DOHH2 (cell line): ENCODE data around the gene NR4A2.

Experiments
- H3F3A ChIP-seq: fragments of 200-600 bp; sonication (generic), shearing (Covaris generic); 2 replicates; pipeline ENCODE4 v1.6.0; 2016; ENCODE audit warnings: antibody characterized with exemption, mild to moderate bottlenecking; ENCODE audit not compliant: control insufficient read depth, insufficient read depth
- H3K27ac ChIP-seq: fragments of 200-600 bp; sonication (generic); 2 replicates; pipeline ENCODE4 v1.5.1; 2014; ENCODE audit warnings: low read depth, mild to moderate bottlenecking, low read length, moderate library complexity
- H3K27me3 ChIP-seq: fragments of 200-600 bp; sonication (generic); 2 replicates; pipeline ENCODE4 v1.6.1; 2014; ENCODE audit warnings: mild to moderate bottlenecking, low read length, mixed read lengths; ENCODE audit not compliant: control insufficient read depth
- H3K36me3 ChIP-seq: fragments of 200-600 bp; sonication (generic); 2 replicates; pipeline ENCODE4 v1.6.1; 2014; ENCODE audit warnings: mild to moderate bottlenecking, low read length, moderate library complexity, mixed read lengths; ENCODE audit not compliant: control insufficient read depth
- H3K4me1 ChIP-seq: fragments of 200-600 bp; sonication (generic); 2 replicates; pipeline ENCODE4 v1.6.1; 2014; ENCODE audit warnings: mild to moderate bottlenecking, low read length, mixed read lengths; ENCODE audit not compliant: control insufficient read depth
- H3K4me2 ChIP-seq: fragments of 200-600 bp; sonication (generic); 2 replicates; pipeline ENCODE4 v1.6.0; 2014; ENCODE audit warnings: mild to moderate bottlenecking, low read length, moderate library complexity
- H3K4me3 ChIP-seq: fragments of 200-600 bp; sonication (generic); 2 replicates; pipeline ENCODE4 v1.5.1; 2014; ENCODE audit warnings: mild to moderate bottlenecking, low read length, mixed read lengths
- H3K79me2 ChIP-seq: fragments of 200-600 bp; sonication (generic); 2 replicates; pipeline ENCODE4 v1.6.1; 2014; ENCODE audit warnings: mild to moderate bottlenecking, low read length, mixed read lengths; ENCODE audit not compliant: control insufficient read depth
- H3K9me2 ChIP-seq: fragments of 200-600 bp; sonication (generic); replicated peaks from 2 replicates; pipeline ENCODE4 v1.6.1; 2014; ENCODE audit warnings: mild to moderate bottlenecking, low read length, mixed read lengths; ENCODE audit not compliant: control insufficient read depth
- H3K9me3 ChIP-seq: fragments of 200-600 bp; sonication (generic); 2 replicates; pipeline ENCODE4 v1.6.1; 2014; ENCODE audit warnings: antibody characterized with exemption, low read length, mixed read lengths; ENCODE audit not compliant: control insufficient read depth, insufficient read depth
- H4K20me1 ChIP-seq: fragments of 200-600 bp; sonication (generic); 2 replicates; pipeline ENCODE4 v1.6.0; 2014; ENCODE audit warnings: low read depth, mild to moderate bottlenecking, antibody characterized with exemption, low read length, moderate library complexity; ENCODE audit not compliant: control insufficient read depth, insufficient read depth
- CTCF ChIP-seq: fragments of 200-600 bp; sonication (generic); IDR thresholded peaks from one replicate; pipeline ENCODE4 v1.5.1; 2014; ENCODE audit warnings: antibody characterized with exemption, mild to moderate bottlenecking, low read depth, low read length; ENCODE audit not compliant: poor library complexity, severe bottlenecking
- EZH2phosphoT487 ChIP-seq: fragments of 200-600 bp; sonication (generic); IDR thresholded peaks from 2 replicates; pipeline ENCODE4 v1.6.1; 2017; ENCODE audit warnings: borderline replicate concordance, mild to moderate bottlenecking, antibody characterized with exemption, low read length, moderate library complexity, mixed read lengths

The NR4A2 gene

GRCh38 chr2:156340377-156340776, 7.9 kb upstream of the NR4A2 start:
- Histone ChIP-seq H3K36me3 (no peaks in the 10 kb centered on the region), H3K4me3 (no peak overlapping the region), H4K20me1 (no peaks in the 10 kb centered on the region)

GRCh38 chr2:156339865-156340264, 7.3 kb upstream of the NR4A2 start:
- H3K27me3 ChIP-seq = peaks cover 39% of the 10 kb centered on the region
- no peaks in the 10 kb centered on the region for H3K36me3 ChIP-seq
- H3K27ac ChIP-seq = no peak overlapping the region
- H3K9me2 ChIP-seq = no peaks in the 10 kb centered on the region
- H4K20me1 ChIP-seq = no peaks in the 10 kb centered on the region
- no peak overlapping the region for H3K4me2 ChIP-seq
- H3K79me2 ChIP-seq = no peaks in the 10 kb centered on the region
- peaks cover 24% of the 10 kb centered on the region for H3F3A ChIP-seq
- no peak overlapping the region for H3K4me3 ChIP-seq
- TF ChIP-seq EZH2phosphoT487 (no peak), CTCF (no peak)
- H3K9me3 ChIP-seq = no peaks in the 10 kb centered on the region
- peaks cover 25% of the 10 kb centered on the region for H3K4me1 ChIP-seq

More at GRCh38 chr2:156340377-156340776, 7.9 kb upstream of the NR4A2 start:
- Histone ChIP-seq H3F3A (peaks cover 19% of the 10 kb centered on the region), H3K27me3 (peaks cover 40% of the 10 kb centered on the region), H3K4me1 (peaks cover 23% of the 10 kb centered on the region), H3K4me2 (peak overlapping the region; percentile 87; the same call in 1 of the 2 replicates), H3K27ac (no peak overlapping the region), H3K9me3 (no peaks in the 10 kb centered on the region), H3K9me2 (no peaks in the 10 kb centered on the region), H3K79me2 (no peaks in the 10 kb centered on the region)
- peak; percentile 16; the same call in 1 of the 2 replicates for TF ChIP-seq EZH2phosphoT487
- TF ChIP-seq CTCF = no peak

GRCh38 chr2:156339110-156339847, 6.8 kb upstream of the NR4A2 start:
- Histone ChIP-seq H4K20me1 (no peaks in the 10 kb centered on the region), H3K27me3 (peaks cover 38% of the 10 kb centered on the region), H3K4me2 (no peak overlapping the region), H3K9me3 (no peaks in the 10 kb centered on the region), H3K79me2 (no peaks in the 10 kb centered on the region), H3K9me2 (no peaks in the 10 kb centered on the region), H3K27ac (no peak overlapping the region), H3K4me1 (peaks cover 28% of the 10 kb centered on the region), H3K4me3 (no peak overlapping the region), H3F3A (peaks cover 26% of the 10 kb centered on the region), H3K36me3 (no peaks in the 10 kb centered on the region)
- TF ChIP-seq CTCF = no peak
- no peak for TF ChIP-seq EZH2phosphoT487
